GM21526 (cell line): ENCODE measurements around the gene ELAPOR1.

Source experiments
- ATAC-seq: cut with Tn5 transposase; IDR thresholded peaks from one replicate; pipeline ENCODE4 v1.9.1; 2021; ENCODE audit warnings: moderate library complexity; ENCODE audit not compliant: unreplicated experiment, low FRiP score

ELAPOR1 gene

DNA sequence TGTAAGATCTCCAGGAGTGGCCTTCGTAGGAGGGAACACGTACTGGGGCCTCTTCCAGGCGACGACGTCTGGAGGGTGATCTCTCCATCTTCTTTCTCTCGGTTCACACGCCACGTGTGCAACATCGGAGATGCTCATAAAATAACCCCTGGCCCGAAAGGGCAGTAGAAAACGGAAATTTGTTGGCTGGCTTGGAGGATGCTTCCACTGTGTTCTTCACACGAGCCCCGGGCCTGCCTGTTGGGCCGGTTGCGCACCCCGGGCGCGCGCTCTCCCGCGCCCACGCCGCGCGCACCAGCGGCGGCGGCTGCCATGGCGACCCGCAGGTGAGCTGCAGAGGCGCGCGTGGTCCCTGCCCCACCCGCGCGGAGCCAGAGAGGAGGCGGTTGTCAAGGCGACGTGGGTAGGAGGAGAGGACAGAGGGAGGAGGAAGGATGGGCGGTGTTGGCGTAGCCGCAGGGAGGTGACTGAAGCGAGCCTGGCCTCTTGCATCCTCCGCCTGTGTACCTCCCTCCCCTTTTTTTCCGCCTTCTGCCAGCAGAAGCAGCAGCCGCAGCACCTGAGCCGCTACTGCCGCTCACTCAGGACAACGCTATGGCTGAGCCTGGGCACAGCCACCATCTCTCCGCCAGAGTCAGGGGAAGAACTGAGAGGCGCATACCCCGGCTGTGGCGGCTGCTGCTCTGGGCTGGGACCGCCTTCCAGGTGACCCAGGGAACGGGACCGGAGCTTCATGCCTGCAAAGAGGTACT, at the start of gene ELAPOR1:
Gene ELAPOR1 (plus strand): TSS at position 526 of the 752 bp plus-strand sequence. CDS start 69 bp downstream, at position 595.
- no peak for ATAC-seq

GRCh38 chr1:109065137-109065536, 48.8 kb upstream of the ELAPOR1 start:
- ATAC-seq: no peak

DNA sequence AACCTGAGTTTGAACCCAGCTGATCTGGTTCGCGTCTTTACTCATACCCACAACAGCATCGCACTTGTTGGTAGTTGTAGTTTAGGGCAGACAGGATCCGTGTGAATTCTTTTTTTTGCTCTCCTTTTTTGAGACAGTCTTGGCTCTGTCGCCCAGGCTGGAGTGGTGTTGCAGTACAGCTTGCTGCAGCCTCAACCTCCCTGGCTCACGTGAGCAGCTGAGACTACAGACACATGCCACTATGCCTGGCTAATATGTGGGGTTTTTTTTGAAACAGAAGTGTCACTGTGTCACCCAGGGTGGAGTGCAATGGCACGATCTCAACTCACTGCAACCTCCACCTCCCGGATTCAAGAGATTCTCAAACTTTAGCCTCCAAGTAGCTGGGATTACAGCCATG, 46.0 kb upstream of the ELAPOR1 start:
- ATAC-seq: no peak

DNA sequence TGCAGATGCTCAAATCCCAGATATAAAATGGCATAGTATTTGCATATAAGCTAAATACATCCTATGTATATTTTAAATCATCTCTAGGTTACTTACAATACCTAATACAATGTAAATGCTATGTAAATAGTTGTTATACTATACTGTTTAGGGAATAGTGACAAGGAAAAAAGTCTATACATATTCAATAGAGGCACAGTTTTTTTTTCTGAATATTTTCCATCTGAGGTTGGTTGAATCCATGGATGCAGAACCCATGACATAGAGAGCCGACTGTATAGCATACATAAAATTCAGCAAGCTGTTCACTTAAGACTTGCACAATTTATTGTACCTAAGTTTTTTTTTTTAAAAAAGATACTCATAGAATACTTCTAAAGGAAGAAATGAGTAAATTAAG, 44.6 kb upstream of the ELAPOR1 start:
- no peak for ATAC-seq

GRCh38 chr1:109075531-109076490, 38.1 kb upstream of the ELAPOR1 start, which contains the start of gene TAF13:
TSS of gene TAF13 (minus strand) at chr1:109076003. CDS start at chr1:109075947, 56 bp downstream.
- ATAC-seq: peak; percentile 99

GRCh38 chr1:109078317-109078716, 35.6 kb upstream of the ELAPOR1 start:
- ATAC-seq: no peak

DNA sequence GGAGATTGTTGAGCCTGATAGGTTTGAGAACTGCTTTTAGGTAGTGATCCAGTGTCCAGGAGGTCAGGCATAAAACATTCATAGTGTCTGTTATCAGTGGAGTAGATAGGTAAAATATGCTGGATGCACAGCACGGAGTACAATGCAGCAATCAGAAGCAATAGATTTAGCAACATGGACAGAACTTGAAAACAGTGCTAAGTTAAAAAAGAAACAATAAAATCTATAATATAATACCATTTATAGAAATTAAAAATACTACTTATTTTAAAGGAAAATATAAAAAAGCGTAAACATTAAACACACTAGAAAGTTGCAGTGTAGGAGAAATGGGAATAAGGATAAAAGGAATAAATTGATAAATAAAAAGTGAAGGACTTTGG, 34.7 kb upstream of the ELAPOR1 start:
- no peak for ATAC-seq

GRCh38 chr1:109080441-109081082, 33.4 kb upstream of the ELAPOR1 start:
- no peak for ATAC-seq

- ATAC-seq: no peak
Measured at GRCh38 chr1:109083501-109083900, 30.4 kb upstream of the ELAPOR1 start.

DNA sequence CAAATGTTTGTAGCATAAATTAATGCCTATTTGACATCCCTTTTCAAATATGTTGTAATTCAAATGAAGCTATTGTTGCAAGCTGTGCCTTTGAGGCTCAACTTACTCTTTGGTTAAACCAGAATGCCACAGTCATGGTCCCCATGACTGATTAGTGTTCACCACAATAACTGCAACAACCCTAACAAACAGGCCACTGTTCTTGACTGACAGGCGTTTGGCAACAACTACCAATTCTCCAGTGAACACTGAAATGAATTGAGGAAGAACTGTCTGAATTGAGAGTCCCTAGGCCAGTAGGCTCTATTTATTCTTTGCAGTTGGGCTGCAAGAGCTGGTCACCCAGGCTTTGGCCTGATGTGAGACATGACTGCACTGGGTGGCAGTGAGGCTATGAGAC, 30.0 kb upstream of the ELAPOR1 start:
- no peak for ATAC-seq

- no peak for ATAC-seq
Measured at GRCh38 chr1:109084563-109085517, 29.1 kb upstream of the ELAPOR1 start.

DNA sequence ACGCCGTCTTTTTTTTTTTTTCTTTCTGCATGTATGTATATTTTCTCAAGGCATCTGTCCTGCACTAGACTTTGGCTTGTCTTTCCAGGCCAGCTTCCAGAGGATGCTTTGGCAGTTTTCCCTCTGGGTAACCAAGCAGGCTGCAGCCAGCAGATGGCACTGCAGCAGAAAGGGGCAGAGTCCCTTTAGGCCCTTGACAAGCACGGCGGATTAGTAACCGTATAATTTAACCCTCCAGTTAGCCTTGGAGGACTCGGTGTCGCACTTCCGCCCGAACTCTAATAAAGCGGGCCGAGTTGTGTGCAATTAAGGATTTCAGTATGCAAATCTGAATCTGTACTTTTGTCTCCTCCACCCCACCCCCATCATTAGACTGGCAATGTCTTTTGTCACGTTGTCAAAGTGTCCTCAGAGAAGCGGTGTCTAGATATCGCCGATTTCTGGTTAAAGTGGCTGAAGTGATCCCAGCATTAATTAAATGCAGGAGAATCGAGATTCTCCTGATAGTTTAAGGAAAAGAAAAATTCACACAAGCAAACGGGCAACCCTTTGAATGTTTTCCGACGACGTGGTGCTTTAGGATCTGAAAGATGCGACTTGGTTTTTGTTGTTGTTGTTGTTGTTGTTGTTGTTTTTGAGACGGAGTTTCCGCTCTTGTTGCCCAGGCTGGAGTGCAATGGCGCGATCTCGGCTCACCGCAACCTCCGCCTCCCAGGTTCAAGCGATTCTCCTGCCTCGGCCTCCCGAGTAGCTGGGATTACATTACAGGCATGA, 24.5 kb upstream of the ELAPOR1 start:
- ATAC-seq: no peak

DNA sequence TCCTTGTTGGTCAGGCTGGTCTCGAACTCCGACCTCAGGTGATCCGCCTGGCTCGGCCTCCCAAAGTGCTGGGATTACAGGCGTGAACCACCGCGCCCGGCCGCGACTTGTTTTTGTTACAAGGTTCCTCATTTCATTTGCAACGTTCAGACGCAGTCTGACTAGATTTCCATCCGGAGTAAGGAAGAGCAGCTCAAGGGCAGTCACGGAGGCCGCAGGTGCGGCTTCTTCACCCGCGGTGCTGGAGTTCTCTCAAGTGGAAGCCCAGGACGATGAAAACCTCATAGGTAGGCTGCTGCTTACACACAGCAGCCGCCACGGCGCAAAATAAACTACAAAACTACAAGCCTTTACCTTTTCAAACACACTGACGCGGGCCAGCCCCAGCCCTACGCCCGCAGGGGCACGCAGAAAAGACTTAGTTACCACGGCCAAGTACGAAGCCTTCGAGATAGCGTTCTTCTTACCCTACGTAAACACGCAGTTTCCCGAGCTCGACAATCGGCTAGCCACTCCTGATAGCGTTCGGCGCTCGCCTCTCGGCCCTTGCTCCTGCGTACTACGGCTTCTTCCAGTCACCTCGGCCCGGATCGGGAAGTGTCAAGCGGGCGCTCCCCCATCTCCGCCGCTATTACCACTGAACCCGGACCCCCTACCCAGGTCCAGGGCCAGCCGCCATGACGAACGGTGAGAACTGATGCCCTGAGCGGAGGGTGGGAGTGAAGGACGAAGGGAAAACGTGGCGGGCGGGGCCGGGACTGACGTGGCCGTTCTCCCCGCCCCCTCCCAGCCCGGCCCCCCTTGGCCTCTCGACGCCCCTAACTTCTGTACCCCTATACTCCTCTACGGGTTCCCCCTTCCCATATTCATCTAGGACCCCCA, 23.5 kb upstream of the ELAPOR1 start, which contains the start of gene TMEM167B:
Gene TMEM167B (plus strand): TSS at position 569 of the 882 bp plus-strand sequence. CDS start 109 bp downstream, at position 678.
- ATAC-seq: peak; percentile 87

GRCh38 chr1:109091078-109091838, 22.7 kb upstream of the ELAPOR1 start:
- peak; percentile 43 for ATAC-seq

GRCh38 chr1:109091839-109092193, 22.1 kb upstream of the ELAPOR1 start:
- no peak for ATAC-seq

GRCh38 chr1:109094377-109094803, 19.5 kb upstream of the ELAPOR1 start:
- no peak for ATAC-seq

DNA sequence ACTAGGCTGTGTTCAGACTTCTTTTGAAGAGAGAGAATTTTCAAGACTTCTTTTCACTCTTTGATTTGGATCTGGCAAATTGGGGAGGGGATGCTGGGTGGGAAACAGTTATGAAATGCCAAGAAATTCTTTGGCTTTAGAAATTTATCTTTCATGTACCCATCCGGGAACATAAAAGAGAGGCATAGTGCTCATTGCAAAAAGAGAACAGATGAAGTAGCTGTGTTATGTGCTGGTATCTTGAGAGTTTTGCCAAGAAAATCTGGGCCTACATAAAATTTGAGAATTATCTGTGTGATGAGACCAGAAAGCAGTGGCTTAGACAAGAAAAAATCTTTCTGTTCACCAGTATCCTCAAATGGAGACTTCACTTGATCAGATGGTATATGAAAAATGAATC, 19.0 kb upstream of the ELAPOR1 start:
- no peak for ATAC-seq
